Testis (tissue), 2 donors: Measurements from ENCODE around the gene PPP1R3A.

ENCODE experiments used
- CTCF ChIP-seq, 3 experiments: fragments of 450-650 bp in 2 of 3; fragments of 200-600 bp in 1 of 3; sonication (generic) in 1 of 3; IDR thresholded peaks; one replicate each; pipeline ENCODE4 v1.5.1; 2016 to 2019; ENCODE audit warnings: antibody characterized with exemption in 3 of 3, mild to moderate bottlenecking in 2 of 3, moderate library complexity in 1 of 3
- POLR2A ChIP-seq: fragments of 450-650 bp; IDR thresholded peaks from one replicate; pipeline ENCODE4 v1.6.1; 2017; ENCODE audit warnings: antibody characterized with exemption, mild to moderate bottlenecking, moderate library complexity

- no peak for TF ChIP-seq CTCF (IDR thresholded peaks at IDR 0.05)
- TF ChIP-seq POLR2A: no peak
Observed at GRCh38 chr7:113912876-113913275, 5.9 kb downstream of the PPP1R3A start.
